PC-3 (cell line): ENCODE measurements around the gene AFAP1L2. TPM values are rescaled to one million over a fixed set of nuclear protein-coding genes. Genes with fewer than 3 reads are reported as not detected.

Experiments used
- ATAC-seq: fragments of 200-7000 bp; cut with Tn5 transposase; 2 replicates; pipeline ENCODE4 v1.9.1; 2020; ENCODE audit warnings: mild to moderate bottlenecking, moderate library complexity
- BruUV-seq: library from RNA; stranded (reverse); fragments of 400-500 nt; replicated peaks from 2 replicates; lab custom pipeline; 2021; lab: Mats Ljungman, UMichigan
- CTCF ChIA-PET: fragments of 300-600 bp; sonication (Branson Sonifier 250); formaldehyde crosslinking; loops from one replicate; lab custom pipeline; 2022; ENCODE audit warnings: antibody characterized with exemption; lab: Charles Lee
- POLR2A ChIA-PET: fragments of 300-600 bp; sonication (Branson Sonifier 250); formaldehyde crosslinking; loops from one replicate; lab custom pipeline; 2022; ENCODE audit warnings: antibody characterized with exemption; ENCODE audit not compliant: unreplicated experiment; lab: Charles Lee
- DNase-seq: peaks from one replicate; pipeline ENCODE4 v3.0.0-alpha.2; 2015
- H2AFZ ChIP-seq: fragments of 300-600 bp; sonication (generic); 2 replicates; pipeline ENCODE4 v1.6.0; 2016; ENCODE audit warnings: antibody characterized with exemption, low read length
- H3F3A ChIP-seq: fragments of 300-600 bp; sonication (generic); one replicate; pipeline ENCODE4 v1.6.0; 2017; ENCODE audit warnings: antibody characterized with exemption, low read length, control low read depth, mild to moderate bottlenecking; ENCODE audit not compliant: unreplicated experiment
- H3K27ac ChIP-seq: fragments of 300-600 bp; sonication (generic); 2 replicates; pipeline ENCODE4 v1.5.1; 2016; ENCODE audit warnings: mild to moderate bottlenecking, low read length
- H3K27me3 ChIP-seq: fragments of 300-600 bp; sonication (generic); 2 replicates; pipeline ENCODE4 v1.6.1; 2016; ENCODE audit warnings: low read length, mixed read lengths
- H3K36me3 ChIP-seq: fragments of 300-600 bp; sonication (generic); 2 replicates; pipeline ENCODE4 v1.6.1; 2016; ENCODE audit warnings: low read depth, mixed run types, low read length, mixed read lengths
- H3K4me1 ChIP-seq: fragments of 300-600 bp; sonication (generic); 2 replicates; pipeline ENCODE4 v1.5.1; 2016; ENCODE audit warnings: low read length; ENCODE audit not compliant: insufficient read depth
- H3K4me2 ChIP-seq: fragments of 300-600 bp; sonication (generic); 2 replicates; pipeline ENCODE4 v1.6.0; 2016; ENCODE audit warnings: low read length
- H3K4me3 ChIP-seq: fragments of 300-600 bp; sonication (generic); 2 replicates; pipeline ENCODE4 v1.5.1; 2016; ENCODE audit warnings: mild to moderate bottlenecking, low read length, mixed read lengths
- H3K79me2 ChIP-seq: fragments of 300-600 bp; sonication (generic); 2 replicates; pipeline ENCODE4 v1.6.1; 2017; ENCODE audit warnings: low read length, mixed read lengths
- H3K9ac ChIP-seq: fragments of 300-600 bp; sonication (generic); 2 replicates; pipeline ENCODE4 v1.6.0; 2016; ENCODE audit warnings: mild to moderate bottlenecking, low read length
- H3K9me2 ChIP-seq: fragments of 300-600 bp; sonication (generic); replicated peaks from 2 replicates; pipeline ENCODE4 v1.6.1; 2016; ENCODE audit warnings: mixed run types, low read length, mixed read lengths
- H3K9me3 ChIP-seq: fragments of 300-600 bp; sonication (generic); 2 replicates; pipeline ENCODE4 v1.6.1; 2016; ENCODE audit warnings: low read length, mixed read lengths
- H4K20me1 ChIP-seq: fragments of 300-600 bp; sonication (generic); 2 replicates; pipeline ENCODE4 v1.6.1; 2016; ENCODE audit warnings: low read length, mixed read lengths
- EZH2 ChIP-seq: fragments of 300-600 bp; sonication (generic); IDR thresholded peaks from one replicate; pipeline ENCODE4 v1.6.1; 2017; ENCODE audit warnings: antibody characterized with exemption, mild to moderate bottlenecking, low read length; ENCODE audit not compliant: unreplicated experiment
- EZH2phosphoT487 ChIP-seq: fragments of 300-600 bp; sonication (generic); IDR thresholded peaks from 2 replicates; pipeline ENCODE4 v1.6.1; 2018; ENCODE audit warnings: mild to moderate bottlenecking, antibody characterized with exemption, low read length, borderline replicate concordance
- intact Hi-C: fragments of 100-400 bp; cut with micrococcal nuclease; formaldehyde crosslinking; loops from 2 replicates; pipeline ENCODE4 v1.9.0; 2023
- total RNA-seq: library from RNA; depleted of rRNA; stranded (reverse); fragments of >200 nt; gene quantifications from 2 replicates; pipeline ENCODE4 v1.2.3, GENCODE V29; 2014
- TF ChIP-seq, protein P1 (sequence below): fragments of 300-600 bp; sonication (generic); conservative IDR thresholded peaks from 2 replicates; pipeline ENCODE4 v1.5.1; 2017; ENCODE audit warnings: antibody characterized with exemption, low read depth, mild to moderate bottlenecking, low read length

The AFAP1L2 gene
- total RNA-seq, 1 experiment from 2014 or later = 0.77 TPM

DNA sequence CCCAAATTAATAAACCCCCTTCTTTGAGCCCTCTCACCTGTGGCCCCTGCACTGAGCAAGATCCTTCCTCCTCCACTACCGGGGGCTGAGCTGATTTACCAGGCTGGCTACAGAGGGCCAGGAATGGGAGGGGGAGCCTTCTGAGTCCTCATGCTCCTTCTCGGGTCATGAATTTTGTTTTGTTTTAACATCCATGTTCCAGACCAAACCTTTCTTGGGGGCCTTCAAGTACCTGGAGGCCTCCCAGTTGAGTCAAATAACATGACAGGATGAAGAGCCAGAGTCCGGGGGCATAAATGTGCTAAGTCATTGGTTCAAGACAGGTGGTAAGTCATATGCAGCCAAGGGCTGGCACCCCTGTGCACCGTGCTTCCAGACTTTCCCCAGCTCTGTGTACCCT lies 39.6 kb downstream of the AFAP1L2 start:
- Histone ChIP-seq H4K20me1 (no peaks in the 10 kb centered on the region), H2AFZ (no peak overlapping the region), H3K36me3 (no peaks in the 10 kb centered on the region), H3K4me1 (peaks cover 9% of the 10 kb centered on the region; the same call in 1 of the 2 replicates), H3K79me2 (no peaks in the 10 kb centered on the region), H3F3A (no peaks in the 10 kb centered on the region), H3K4me3 (no peak overlapping the region), H3K9ac (no peak overlapping the region), H3K4me2 (no peak overlapping the region), H3K27ac (no peak overlapping the region), H3K9me3 (no peaks in the 10 kb centered on the region), H3K9me2 (no peaks in the 10 kb centered on the region), H3K27me3 (no peaks in the 10 kb centered on the region)
- no peak for DNase-seq
- intact Hi-C loops = no loop called here
- TF ChIP-seq EZH2 (no peak), EZH2phosphoT487 (no peak)
- TF ChIP-seq, protein P1, sequence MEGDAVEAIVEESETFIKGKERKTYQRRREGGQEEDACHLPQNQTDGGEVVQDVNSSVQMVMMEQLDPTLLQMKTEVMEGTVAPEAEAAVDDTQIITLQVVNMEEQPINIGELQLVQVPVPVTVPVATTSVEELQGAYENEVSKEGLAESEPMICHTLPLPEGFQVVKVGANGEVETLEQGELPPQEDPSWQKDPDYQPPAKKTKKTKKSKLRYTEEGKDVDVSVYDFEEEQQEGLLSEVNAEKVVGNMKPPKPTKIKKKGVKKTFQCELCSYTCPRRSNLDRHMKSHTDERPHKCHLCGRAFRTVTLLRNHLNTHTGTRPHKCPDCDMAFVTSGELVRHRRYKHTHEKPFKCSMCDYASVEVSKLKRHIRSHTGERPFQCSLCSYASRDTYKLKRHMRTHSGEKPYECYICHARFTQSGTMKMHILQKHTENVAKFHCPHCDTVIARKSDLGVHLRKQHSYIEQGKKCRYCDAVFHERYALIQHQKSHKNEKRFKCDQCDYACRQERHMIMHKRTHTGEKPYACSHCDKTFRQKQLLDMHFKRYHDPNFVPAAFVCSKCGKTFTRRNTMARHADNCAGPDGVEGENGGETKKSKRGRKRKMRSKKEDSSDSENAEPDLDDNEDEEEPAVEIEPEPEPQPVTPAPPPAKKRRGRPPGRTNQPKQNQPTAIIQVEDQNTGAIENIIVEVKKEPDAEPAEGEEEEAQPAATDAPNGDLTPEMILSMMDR = no peak
- BruUV-seq = no TSS peak
- ChIA-PET CTCF (no interaction called here), POLR2A (no interaction called here)
- ATAC-seq = no peak

DNA sequence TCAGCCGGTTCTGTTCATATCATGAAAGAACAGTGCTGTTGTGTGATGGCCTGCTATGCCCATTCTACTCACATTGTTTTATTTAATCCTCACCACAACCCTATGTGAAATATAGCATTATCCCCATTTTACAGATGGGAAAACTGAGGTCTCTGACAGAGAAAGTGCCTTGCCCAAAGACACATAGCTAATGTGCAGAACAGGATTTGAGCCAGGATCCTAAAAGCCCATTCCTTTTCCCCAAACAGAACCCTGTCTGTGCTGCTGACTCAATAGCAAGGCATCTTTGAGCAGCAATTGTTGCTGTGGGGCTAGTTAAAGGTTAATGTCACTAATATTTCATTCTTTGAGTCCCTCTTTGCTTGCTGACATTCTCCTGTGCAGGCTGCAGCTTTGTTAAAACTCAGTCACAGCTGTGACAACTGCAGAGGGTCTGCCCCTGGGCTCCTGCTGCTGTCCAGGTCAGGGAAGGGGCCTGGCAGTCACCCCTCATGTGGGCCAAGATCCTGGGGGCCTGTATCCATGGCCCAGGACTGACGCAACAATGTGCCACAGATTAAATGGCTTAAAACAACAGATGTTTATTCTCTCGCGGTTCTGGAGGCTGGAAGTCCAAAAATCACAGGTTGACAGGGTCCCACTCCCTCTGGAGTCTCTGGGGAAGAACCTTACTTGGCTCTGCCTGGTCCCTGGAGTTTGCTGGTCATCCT lies 40.4 kb downstream of the AFAP1L2 start:
- Histone ChIP-seq H3K9ac (no peak overlapping the region), H3K4me2 (no peak overlapping the region), H3K9me3 (no peaks in the 10 kb centered on the region), H3K79me2 (no peaks in the 10 kb centered on the region), H3F3A (no peaks in the 10 kb centered on the region), H3K36me3 (no peaks in the 10 kb centered on the region), H3K27ac (no peak overlapping the region), H4K20me1 (no peaks in the 10 kb centered on the region), H3K27me3 (no peaks in the 10 kb centered on the region), H3K4me1 (peaks cover 18% of the 10 kb centered on the region), H2AFZ (no peak overlapping the region), H3K4me3 (no peak overlapping the region), H3K9me2 (no peaks in the 10 kb centered on the region)
- ChIA-PET POLR2A (no interaction called here), CTCF (no interaction called here)
- TF ChIP-seq, protein P1 = no peak
- TF ChIP-seq EZH2 (no peak), EZH2phosphoT487 (no peak)
- intact Hi-C loops = no loop called here
- no TSS peak for BruUV-seq
- ATAC-seq = no peak
- no peak for DNase-seq

DNA sequence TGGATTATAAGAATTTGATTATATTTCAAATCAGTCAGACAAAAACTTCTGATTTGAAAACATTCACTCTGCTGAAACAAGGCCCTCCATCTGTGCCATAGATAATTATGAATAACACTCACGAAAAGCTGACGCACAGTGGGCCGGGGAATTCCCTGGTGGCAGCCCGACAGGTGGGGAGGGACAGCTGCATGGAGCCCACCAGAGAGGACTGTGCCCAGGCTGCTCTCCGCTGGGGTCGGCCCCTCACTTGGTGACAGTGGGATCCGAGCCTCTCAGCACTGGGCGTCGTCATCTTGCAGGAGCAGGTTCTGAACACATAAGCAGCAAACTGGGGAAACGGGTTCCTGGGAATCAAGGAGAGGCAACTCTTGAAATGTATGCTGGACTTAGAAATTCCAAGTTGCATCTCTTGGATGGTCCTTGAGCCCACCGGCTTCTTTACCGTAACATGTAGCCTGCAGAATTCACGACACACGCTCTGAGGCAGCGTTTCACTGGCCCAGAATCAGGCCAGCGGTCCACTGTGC lies 41.4 kb downstream of the AFAP1L2 start:
- Histone ChIP-seq H2AFZ (no peak overlapping the region), H3K9me3 (no peaks in the 10 kb centered on the region), H3K4me2 (no peak overlapping the region), H3K9ac (no peak overlapping the region), H3K36me3 (no peaks in the 10 kb centered on the region), H3K9me2 (no peaks in the 10 kb centered on the region), H3F3A (no peaks in the 10 kb centered on the region), H3K4me3 (no peak overlapping the region), H3K4me1 (peaks cover 18% of the 10 kb centered on the region), H3K27ac (no peak overlapping the region), H4K20me1 (no peaks in the 10 kb centered on the region), H3K79me2 (no peaks in the 10 kb centered on the region), H3K27me3 (no peaks in the 10 kb centered on the region)
- ChIA-PET POLR2A (no interaction called here), CTCF (no interaction called here)
- no TSS peak for BruUV-seq
- DNase-seq = no peak
- TF ChIP-seq EZH2 (no peak), EZH2phosphoT487 (no peak)
- TF ChIP-seq, protein P1 = no peak
- no peak for ATAC-seq
- intact Hi-C loops = no loop called here
